MV-4-11 (cell line): ENCODE measurements around the gene PDE4D.

ENCODE experiments used
- DNase-seq: peaks from one replicate; lab custom pipeline; 2025; lab: John Stamatoyannopoulos, UW

Gene PDE4D

GRCh38 chr5:59838989-59839388 lies 54.5 kb downstream of the PDE4D start:
- DNase-seq: no peak

- DNase-seq: no peak
Observed at GRCh38 chr5:59838067-59838466, 55.5 kb downstream of the PDE4D start.

- no peak for DNase-seq
Observed at GRCh38 chr5:59837071-59837470, 56.5 kb downstream of the PDE4D start.

GRCh38 chr5:59835800-59836199 lies 57.7 kb downstream of the PDE4D start:
- DNase-seq: no peak

- DNase-seq: no peak
Observed at GRCh38 chr5:59833448-59833847, 60.1 kb downstream of the PDE4D start.

GRCh38 chr5:59832577-59833301 lies 60.8 kb downstream of the PDE4D start:
- DNase-seq: no peak

- DNase-seq: no peak
Observed at GRCh38 chr5:59831326-59832010, 62.1 kb downstream of the PDE4D start.

- DNase-seq: no peak
Observed at GRCh38 chr5:59830536-59831200, 62.9 kb downstream of the PDE4D start.

- DNase-seq: no peak
Observed at GRCh38 chr5:59829922-59830321, 63.6 kb downstream of the PDE4D start.

- no peak for DNase-seq
Observed at GRCh38 chr5:59829386-59829785, 64.1 kb downstream of the PDE4D start.

- DNase-seq: no peak
Observed at GRCh38 chr5:59828623-59829022, 64.9 kb downstream of the PDE4D start.

GRCh38 chr5:59826996-59827395 lies 66.5 kb downstream of the PDE4D start:
- no peak for DNase-seq

- DNase-seq: no peak
Observed at GRCh38 chr5:59823420-59823819, 70.1 kb downstream of the PDE4D start.

- no peak for DNase-seq
Observed at GRCh38 chr5:59819806-59820205, 73.7 kb downstream of the PDE4D start.

- DNase-seq: no peak
Observed at GRCh38 chr5:59817536-59817935, 76.0 kb downstream of the PDE4D start.

- no peak for DNase-seq
Observed at GRCh38 chr5:59816654-59817300, 76.7 kb downstream of the PDE4D start.

- no peak for DNase-seq
Observed at GRCh38 chr5:59814537-59814872, 79.0 kb downstream of the PDE4D start.

GRCh38 chr5:59813761-59814536 lies 79.6 kb downstream of the PDE4D start:
- DNase-seq: peak; percentile 77

- DNase-seq: peak; percentile 30
Observed at GRCh38 chr5:59810041-59810440, 83.5 kb downstream of the PDE4D start.

- no peak for DNase-seq
Observed at GRCh38 chr5:59807806-59808205, 85.7 kb downstream of the PDE4D start.

- DNase-seq: no peak
Observed at GRCh38 chr5:59800347-59800893, 93.1 kb downstream of the PDE4D start.
